Neural crest cell (in vitro differentiated cells): ENCODE data around the gene PRKAR1A. TPM values are rescaled to one million over a fixed set of nuclear protein-coding genes. Genes with fewer than 3 reads are reported as not detected.

Experiments
- DNase-seq: peaks from one replicate; pipeline ENCODE4 v3.0.0; 2021; ENCODE audit warnings: low read depth, mixed read lengths, low spot score
- H3K27ac Mint-ChIP-seq: one replicate; pipeline ENCODE4 v1.8.0; 2021; ENCODE audit warnings: mild to moderate bottlenecking, mixed read lengths; ENCODE audit not compliant: unreplicated experiment
- H3K27me3 Mint-ChIP-seq: 2 replicates; pipeline ENCODE4 v1.8.0; 2021; ENCODE audit warnings: low read depth, mild to moderate bottlenecking, mixed read lengths
- H3K36me3 Mint-ChIP-seq: 2 replicates; pipeline ENCODE4 v1.8.0; 2021; ENCODE audit warnings: low read depth, mild to moderate bottlenecking, mixed read lengths
- H3K4me1 Mint-ChIP-seq: 2 replicates; pipeline ENCODE4 v1.8.0; 2021; ENCODE audit warnings: mixed read lengths
- H3K4me3 Mint-ChIP-seq: one replicate; pipeline ENCODE4 v1.8.0; 2021; ENCODE audit warnings: mild to moderate bottlenecking, mixed read lengths
- H3K9me3 Mint-ChIP-seq: 2 replicates; pipeline ENCODE4 v1.8.0; 2021; ENCODE audit warnings: mixed read lengths
- CTCF ChIP-seq: fragments of 200-600 bp; sonication (generic); conservative IDR thresholded peaks from 2 replicates; pipeline ENCODE4 v1.5.0; 2021; ENCODE audit warnings: antibody characterized with exemption, mild to moderate bottlenecking
- long read RNA-seq: library from polyadenylated mRNA; unstranded; transcript quantifications from one replicate; pipeline ENCODE4 v2.0.0, GENCODE V29; 2020
- total RNA-seq: library from RNA; stranded (reverse); gene quantifications from 2 replicates; pipeline ENCODE4 v1.2.1, GENCODE V29; 2021

The PRKAR1A gene
- total RNA-seq: 250 and 258 TPM in 2 replicates
- long read RNA-seq, full-length matches to known transcripts: 539 of 630 reads
- long read RNA-seq, partial matches to known transcripts: 44 of 630 reads
- long read RNA-seq, other reads (novel, unspliced or antisense): 47 of 630 reads

- Mint-ChIP-seq H3K27me3 (no peaks in the 10 kb centered on the region), H3K4me3 (peak within 1 kb of the TSS; percentile 99), H3K9me3 (no peaks in the 10 kb centered on the region), H3K27ac (peak within 1 kb of the TSS; percentile 99), H3K4me1 (peaks cover 56% of the 10 kb centered on the region), H3K36me3 (peaks cover 10% of the 10 kb centered on the region)
- peak; percentile 84 for DNase-seq
- peak; percentile 15 for TF ChIP-seq CTCF
Observed at GRCh38 chr17:68512247-68512959, at the start of gene PRKAR1A. Gene PRKAR1A (plus strand): TSS chr17:68512430. CDS start chr17:68515400, 2,970 bp downstream.

DNA sequence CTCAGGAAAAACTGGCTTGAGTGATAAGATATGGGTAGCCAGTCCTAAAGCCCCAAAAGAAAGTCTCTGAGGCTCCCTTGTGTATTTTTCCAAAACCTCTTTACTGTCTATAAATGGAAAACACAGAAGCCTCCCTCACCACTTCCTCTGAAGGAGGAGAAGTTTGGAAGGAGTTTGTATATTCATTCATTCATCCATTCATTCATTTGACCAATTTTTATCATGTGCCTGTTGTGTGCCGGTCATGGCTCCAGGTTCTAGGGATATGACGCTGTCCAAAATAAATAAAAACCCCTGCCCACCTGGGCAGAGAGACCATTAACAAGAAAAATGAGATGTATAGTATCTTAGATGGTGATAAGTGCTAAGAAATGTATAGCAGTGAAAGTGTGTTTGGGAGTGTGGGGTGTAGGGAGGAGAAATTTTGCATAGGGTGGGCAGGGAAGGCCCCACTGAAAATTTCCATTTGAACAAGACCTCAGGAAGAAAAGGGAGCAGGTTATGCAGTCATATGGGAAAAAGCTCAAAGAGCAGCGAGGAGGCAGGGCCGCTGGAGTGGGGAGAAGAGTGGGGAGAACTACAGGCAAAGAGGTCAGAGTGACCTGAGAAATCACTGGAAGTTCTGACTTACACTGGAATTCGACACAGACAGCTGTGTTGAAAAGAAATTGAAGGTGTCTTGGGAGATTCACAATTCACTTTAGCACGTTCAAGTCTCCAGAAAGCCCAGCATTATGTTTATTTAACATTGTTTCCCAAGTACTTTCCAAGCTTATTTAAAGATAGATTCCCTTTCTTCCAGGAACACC lies 48.8 kb upstream of the PRKAR1A start:
- DNase-seq: no peak
- peaks cover 24% of the 10 kb centered on the region for H3K27me3 Mint-ChIP-seq
- no peak overlapping the region for H3K4me3 Mint-ChIP-seq
- no peaks in the 10 kb centered on the region for H3K9me3 Mint-ChIP-seq
- no peak overlapping the region for H3K27ac Mint-ChIP-seq
- TF ChIP-seq CTCF: peak; percentile 2
- H3K36me3 Mint-ChIP-seq: no peaks in the 10 kb centered on the region
- H3K4me1 Mint-ChIP-seq: peaks cover 17% of the 10 kb centered on the region

- Mint-ChIP-seq H3K27me3 (no peaks in the 10 kb centered on the region), H3K4me3 (no peak overlapping the region), H3K27ac (no peak overlapping the region), H3K4me1 (peaks cover 21% of the 10 kb centered on the region), H3K36me3 (no peaks in the 10 kb centered on the region), H3K9me3 (no peaks in the 10 kb centered on the region)
- DNase-seq: no peak
- no peak for TF ChIP-seq CTCF
Observed at GRCh38 chr17:68468334-68468733, 43.9 kb upstream of the PRKAR1A start.

DNA sequence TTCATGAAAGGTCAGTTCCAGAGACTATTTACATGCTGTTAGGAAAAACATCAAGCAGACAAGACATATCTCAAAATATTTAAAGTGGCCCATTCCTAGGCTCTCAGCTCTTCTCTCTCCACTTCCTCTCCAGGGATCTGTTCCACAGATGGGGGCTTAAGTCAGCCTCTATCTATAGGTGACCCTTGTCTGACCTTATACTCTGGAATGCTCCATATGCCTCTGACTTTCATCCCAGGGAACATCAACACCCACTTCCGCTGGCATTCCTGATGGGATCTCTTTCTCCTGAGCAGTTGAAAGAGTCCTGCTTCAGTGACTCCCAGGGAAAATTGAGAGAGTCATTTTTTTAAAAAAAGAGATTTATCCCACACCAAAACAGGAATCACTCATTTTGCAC lies 43.4 kb upstream of the PRKAR1A start:
- Mint-ChIP-seq H3K4me1 (peaks cover 21% of the 10 kb centered on the region), H3K4me3 (no peak overlapping the region), H3K9me3 (no peaks in the 10 kb centered on the region), H3K27ac (no peak overlapping the region), H3K36me3 (no peaks in the 10 kb centered on the region), H3K27me3 (no peaks in the 10 kb centered on the region)
- DNase-seq: no peak
- no peak for TF ChIP-seq CTCF

- H3K4me3 Mint-ChIP-seq: no peak overlapping the region
- peaks cover 26% of the 10 kb centered on the region for H3K4me1 Mint-ChIP-seq
- H3K27me3 Mint-ChIP-seq: no peaks in the 10 kb centered on the region
- no peak for DNase-seq
- H3K9me3 Mint-ChIP-seq: no peaks in the 10 kb centered on the region
- no peaks in the 10 kb centered on the region for H3K36me3 Mint-ChIP-seq
- TF ChIP-seq CTCF: no peak
- H3K27ac Mint-ChIP-seq: no peak overlapping the region
Observed at GRCh38 chr17:68470961-68471360, 41.3 kb upstream of the PRKAR1A start.
